T-helper 1 cell treated with Interleukin-12 subunit alpha and Interleukin-12 subunit beta and Interleukin-4 antibody, amounts not matched to agents 30 ng/mL and 1 ng/mL, for 36 hours (primary cell): Measurements from ENCODE around the gene PTBP3. TPM values are rescaled to one million over a fixed set of nuclear protein-coding genes. Genes with fewer than 3 reads are reported as not detected.
"Not testable (repeated sequence)": the region's sequence is repeated elsewhere in the genome, so short reads cannot be mapped to it uniquely, and the experiment has no call there.

ENCODE experiments used
- intact Hi-C: fragments of 100-400 bp; cut with micrococcal nuclease; formaldehyde crosslinking; loops from one replicate; pipeline ENCODE4 v1.15.1; 2024
- total RNA-seq: library from RNA; stranded (reverse); gene quantifications from 2 replicates; pipeline ENCODE4 v1.2.3, GENCODE V29; 2022

PTBP3 gene
- total RNA-seq, 1 donor from 2014 or later = 158 TPM

DNA sequence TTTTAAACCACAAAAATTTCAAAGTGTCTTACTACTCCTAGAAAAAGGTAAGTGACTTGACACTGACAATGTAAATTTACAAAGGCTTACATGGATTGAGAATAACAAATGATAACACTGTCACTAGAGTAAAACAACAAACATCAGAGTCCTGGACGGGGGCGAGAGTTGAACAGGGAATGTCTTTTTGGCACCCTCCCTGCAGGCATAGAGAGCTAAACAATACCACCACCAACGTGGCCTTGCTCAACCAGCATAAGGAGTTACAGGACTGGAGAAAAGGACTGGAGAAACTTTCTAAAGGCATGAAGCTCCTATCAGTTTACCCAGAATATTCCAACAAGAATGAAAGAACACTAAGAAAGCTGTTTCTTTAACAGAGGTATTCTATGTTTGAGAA lies 55.3 kb downstream of the PTBP3 start:
- intact Hi-C loops = no loop called here

DNA sequence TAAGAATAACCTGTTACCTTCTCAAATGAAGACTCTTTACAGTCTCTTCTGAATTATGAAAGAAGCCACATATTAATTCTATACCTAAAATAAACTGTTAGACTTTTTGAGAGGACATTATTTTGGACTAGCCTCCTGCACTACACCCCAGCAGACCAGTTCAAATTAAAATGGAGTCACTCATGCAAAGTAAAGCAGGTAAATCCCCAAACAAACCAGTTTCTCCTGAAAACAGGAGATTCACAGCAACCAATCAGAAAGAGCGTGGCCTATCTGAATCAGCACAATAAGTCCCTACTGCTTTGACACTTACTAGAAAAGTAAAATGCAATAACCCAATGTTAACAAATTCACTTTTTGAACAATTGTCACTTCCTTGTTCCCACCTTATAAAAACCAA lies 58.8 kb downstream of the PTBP3 start:
- intact Hi-C loops = loop anchor here (5.0 kb wide), 1 partner anchor 53 kb away; no protein-coding TSS in a partner anchor

- intact Hi-C loops = loop anchor here (5.0 kb wide), 1 partner anchor 53 kb away; no protein-coding TSS in a partner anchor
Measured at GRCh38 chr9:112273876-112274275, 59.5 kb downstream of the PTBP3 start.

- intact Hi-C loops = loop anchor here (5.0 kb wide), 1 partner anchor 56 kb away; no protein-coding TSS in a partner anchor
Measured at GRCh38 chr9:112271466-112272098, 61.8 kb downstream of the PTBP3 start.

DNA sequence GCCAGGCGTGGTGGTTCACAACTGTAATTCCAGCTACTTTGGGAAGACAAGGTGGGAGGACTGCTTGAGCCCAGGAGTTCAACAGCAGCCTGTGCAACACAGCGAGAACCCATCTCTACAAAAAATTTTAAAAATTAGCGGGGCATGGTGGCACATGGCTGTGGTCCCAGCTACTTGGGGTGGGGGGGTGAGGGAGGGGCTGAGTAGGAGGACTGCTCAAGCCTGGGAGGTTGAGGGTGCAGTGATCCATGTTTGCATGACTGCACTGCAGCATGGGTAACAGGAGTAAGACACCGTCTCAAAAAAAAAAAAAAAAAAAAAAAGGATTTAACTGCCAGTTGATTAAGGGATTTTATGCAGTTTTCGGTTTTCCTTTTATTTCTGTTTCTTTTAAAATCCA lies 65.0 kb downstream of the PTBP3 start:
- intact Hi-C loops = no loop called here

GRCh38 chr9:112267086-112267485 lies 66.3 kb downstream of the PTBP3 start:
- intact Hi-C loops = not testable (repeated sequence)

- intact Hi-C loops = no loop called here
Measured at GRCh38 chr9:112265391-112265790, 68.0 kb downstream of the PTBP3 start.

GRCh38 chr9:112262577-112262976 lies 70.8 kb downstream of the PTBP3 start:
- intact Hi-C loops = no loop called here

GRCh38 chr9:112261133-112261532 lies 72.3 kb downstream of the PTBP3 start:
- intact Hi-C loops = no loop called here

GRCh38 chr9:112258106-112258505 lies 75.3 kb downstream of the PTBP3 start:
- intact Hi-C loops = no loop called here

GRCh38 chr9:112252194-112252593 lies 81.2 kb downstream of the PTBP3 start:
- intact Hi-C loops = loop anchor here (5.0 kb wide), 1 partner anchor 155 kb away; no protein-coding TSS in a partner anchor

DNA sequence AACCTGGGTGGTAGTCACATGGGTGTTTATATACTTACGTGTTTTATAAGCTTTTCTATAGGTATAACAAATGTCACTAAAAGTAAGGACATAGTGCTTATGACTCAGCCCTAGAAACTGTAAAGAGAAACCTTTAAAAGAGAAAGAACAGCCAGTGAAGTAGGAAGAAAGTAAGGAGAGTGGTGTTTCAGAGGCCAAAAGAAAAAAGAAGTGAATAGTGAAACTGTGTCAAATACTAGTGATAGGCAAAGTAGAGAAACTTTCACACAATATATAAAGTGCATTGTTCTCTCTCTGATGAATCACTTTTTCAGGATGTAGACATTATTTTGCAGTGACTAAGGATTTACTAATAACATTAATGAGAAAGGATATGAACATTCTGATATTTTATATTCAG lies 84.1 kb downstream of the PTBP3 start:
- intact Hi-C loops = no loop called here

- intact Hi-C loops = no loop called here
Measured at GRCh38 chr9:112248722-112249121, 84.7 kb downstream of the PTBP3 start.

- intact Hi-C loops = no loop called here
Measured at GRCh38 chr9:112247090-112247489, 86.3 kb downstream of the PTBP3 start.

- intact Hi-C loops = no loop called here
Measured at GRCh38 chr9:112245126-112245525, 88.3 kb downstream of the PTBP3 start.

GRCh38 chr9:112242147-112242804 lies 91.1 kb downstream of the PTBP3 start:
- intact Hi-C loops = no loop called here

DNA sequence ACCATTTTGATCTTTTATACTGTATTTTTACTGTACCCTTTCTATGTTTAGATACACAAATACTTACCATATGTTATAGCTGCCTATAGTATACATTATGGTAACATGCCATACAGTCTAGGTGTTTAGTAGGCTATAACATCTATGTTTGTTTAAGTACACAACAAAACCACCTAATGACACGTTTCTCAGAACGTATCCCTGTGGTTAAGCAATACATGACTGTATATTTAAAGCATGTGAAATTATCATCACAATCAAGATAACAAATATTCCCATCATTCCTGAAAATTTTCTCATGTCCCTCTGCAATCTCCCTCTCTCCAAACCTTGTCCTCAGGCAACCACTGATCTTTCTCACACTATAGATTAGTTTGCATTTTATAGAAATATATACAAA lies 91.9 kb downstream of the PTBP3 start:
- intact Hi-C loops = no loop called here

DNA sequence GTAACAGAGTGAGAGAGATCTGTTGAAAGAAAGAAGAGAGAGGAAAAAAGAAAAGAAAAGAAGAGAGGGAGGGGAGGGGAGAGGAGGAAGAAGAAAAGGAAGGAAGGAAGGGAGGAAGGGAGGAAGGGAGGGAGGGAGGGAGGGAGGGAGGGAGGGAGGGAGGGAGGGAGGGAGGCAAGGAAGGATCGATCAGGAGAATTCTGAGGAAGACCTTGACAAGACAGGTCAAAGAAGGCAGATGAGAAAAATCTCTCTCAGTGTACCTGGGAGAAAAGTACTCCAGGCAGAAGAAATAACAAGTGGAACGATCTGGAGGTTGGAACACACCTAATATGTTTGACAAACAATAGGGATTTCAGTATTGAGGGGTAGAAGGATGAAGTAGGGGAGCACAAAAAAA lies 93.7 kb downstream of the PTBP3 start:
- intact Hi-C loops = no loop called here

DNA sequence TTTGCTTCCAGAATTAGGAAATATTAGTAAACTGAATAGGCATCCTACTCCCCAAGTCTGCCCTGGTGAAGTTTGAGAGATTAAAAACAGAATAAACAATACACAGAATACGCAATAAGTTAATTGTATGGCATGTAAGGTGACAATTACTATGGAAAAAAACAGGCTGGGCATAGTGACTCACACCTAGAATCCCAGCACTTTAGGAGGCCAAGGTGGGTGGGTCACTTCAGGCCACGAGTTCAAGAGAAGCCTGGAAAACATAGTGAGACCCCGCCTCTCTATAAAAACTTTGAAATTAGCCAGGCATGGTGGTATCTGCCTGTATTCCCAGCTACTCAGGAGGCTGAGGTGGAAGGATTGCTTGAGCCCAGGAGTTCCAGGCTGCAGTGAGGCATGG lies 94.1 kb downstream of the PTBP3 start:
- intact Hi-C loops = no loop called here

GRCh38 chr9:112234779-112235178 lies 98.6 kb downstream of the PTBP3 start:
- intact Hi-C loops = no loop called here

- intact Hi-C loops = no loop called here
Measured at GRCh38 chr9:112233769-112234168, 99.7 kb downstream of the PTBP3 start.

DNA sequence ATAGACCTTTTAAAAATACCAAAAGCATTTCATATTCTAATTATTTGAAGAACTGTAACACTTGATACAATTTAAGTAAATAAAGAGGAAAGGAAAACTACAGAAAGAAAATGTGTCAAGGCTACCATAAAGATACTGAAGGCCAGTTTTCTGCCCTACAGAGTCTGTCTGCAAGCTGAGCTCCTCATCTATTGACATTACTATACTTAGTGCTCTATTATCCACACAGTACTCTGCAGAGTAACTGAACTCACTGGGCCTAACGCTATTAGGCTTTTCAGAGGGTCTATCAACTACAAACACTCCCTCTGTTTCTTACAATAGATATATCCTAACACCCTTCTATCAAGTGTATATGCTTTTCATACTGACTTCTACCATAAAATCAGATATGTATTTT lies 101.2 kb downstream of the PTBP3 start:
- intact Hi-C loops = no loop called here

- intact Hi-C loops = no loop called here
Measured at GRCh38 chr9:112226091-112226490, 107.3 kb downstream of the PTBP3 start.
